B cell (primary cell): Measurements from ENCODE around the gene CHIA. TPM values are rescaled to one million over a fixed set of nuclear protein-coding genes. Genes with fewer than 3 reads are reported as not detected.
"Not testable (repeated sequence)": the region's sequence is repeated elsewhere in the genome, so short reads cannot be mapped to it uniquely, and the experiment has no call there.

ENCODE experiments used
- ATAC-seq: fragments of 200-7000 bp; cut with Tn5 transposase; one replicate; pipeline ENCODE4 v1.10.0; 2021; ENCODE audit warnings: low read depth, mild to moderate bottlenecking, moderate number of reproducible peaks, moderate library complexity
- CTCF ChIA-PET: fragments of 350-600 bp; sonication (Branson Sonifier 250); formaldehyde crosslinking; loops from one replicate; lab custom pipeline; 2021; ENCODE audit warnings: antibody characterized with exemption, inconsistent platforms; lab: Charles Lee
- POLR2A ChIA-PET: fragments of 350-600 bp; sonication (Branson Sonifier 250); formaldehyde crosslinking; loops from one replicate; lab custom pipeline; 2021; ENCODE audit warnings: antibody characterized with exemption; lab: Charles Lee
- DNase-seq: peaks from one replicate; pipeline ENCODE4 v3.0.0; 2013
- H2AFZ ChIP-seq: 2 replicates; pipeline ENCODE4 v1.6.1; 2012; ENCODE audit warnings: mild to moderate bottlenecking, low read depth, low read length; ENCODE audit not compliant: insufficient read depth, poor library complexity, severe bottlenecking
- H3K27ac ChIP-seq, 2 donors: 1 replicate in 1 of 2; 2 replicates in 1 of 2; pipeline ENCODE4 v1.5.1; 2012 to 2013; ENCODE audit warnings: low read length in 2 of 2, mild to moderate bottlenecking in 2 of 2, moderate library complexity in 1 of 2
- H3K27me3 ChIP-seq, 4 experiments: fragments of 200-600 bp in 1 of 4; sonication (generic) in 1 of 4; replicated peaks in 1 of 4; 1 replicate in 2 of 4; 2 replicates in 2 of 4; pipeline versions ENCODE4 v1.6.1 to v1.7.0; 2013 to 2016; ENCODE audit warnings: low read length in 3 of 4, mild to moderate bottlenecking in 2 of 4, mixed read lengths in 1 of 4, moderate library complexity in 1 of 4; ENCODE audit not compliant: insufficient read depth in 4 of 4, control insufficient read depth in 3 of 4; ENCODE audit errors: control extremely low read depth in 1 of 4
- H3K36me3 ChIP-seq, 2 experiments: replicated peaks in 1 of 2; 1 replicate in 1 of 2; 2 replicates in 1 of 2; pipeline versions ENCODE4 v1.6.1 to v1.7.1; 2013; ENCODE audit warnings: low read length in 1 of 2; ENCODE audit not compliant: insufficient read depth in 2 of 2, control insufficient read depth in 1 of 2; ENCODE audit errors: control extremely low read depth in 1 of 2, extremely low read depth in 1 of 2
- H3K4me1 ChIP-seq, 2 donors: fragments of 200-600 bp in 1 of 2; sonication (generic) in 1 of 2; 1 replicate in 1 of 2; 2 replicates in 1 of 2; pipeline versions ENCODE4 v1.5.1 to v1.6.1; 2013 to 2017; ENCODE audit warnings: low read length in 2 of 2; ENCODE audit not compliant: control insufficient read depth in 2 of 2, insufficient read depth in 2 of 2
- H3K4me2 ChIP-seq: replicated peaks from 2 replicates; pipeline ENCODE3; 2012; ENCODE audit warnings: mild to moderate bottlenecking, low read depth, low read length; ENCODE audit not compliant: poor library complexity, severe bottlenecking
- H3K4me3 ChIP-seq, 5 experiments: fragments of 200-600 bp in 1 of 5; sonication (generic) in 1 of 5; 1 replicate in 3 of 5; 2 replicates in 2 of 5; pipeline versions ENCODE4 v1.5.1 to v1.7.0; 2011 to 2016; ENCODE audit warnings: low read length in 4 of 5, mild to moderate bottlenecking in 4 of 5, low read depth in 2 of 5, control low read depth in 1 of 5, moderate library complexity in 1 of 5; ENCODE audit not compliant: insufficient read depth in 1 of 5; ENCODE audit errors: control extremely low read depth in 1 of 5, extremely low read depth in 1 of 5
- H3K79me2 ChIP-seq: fragments of 200-600 bp; sonication (generic); one replicate; pipeline ENCODE4 v1.6.0; 2016; ENCODE audit warnings: low read length; ENCODE audit not compliant: control insufficient read depth, insufficient read depth
- H3K9ac ChIP-seq: fragments of 200-600 bp; sonication (generic); 2 replicates; pipeline ENCODE4 v1.6.1; 2017; ENCODE audit warnings: mild to moderate bottlenecking, low read length, moderate library complexity
- H3K9me3 ChIP-seq, 3 donors: one replicate each; pipeline versions ENCODE4 v1.6.1 to v1.7.1; 2013; ENCODE audit warnings: low read length in 2 of 3; ENCODE audit not compliant: control insufficient read depth in 2 of 3, insufficient read depth in 1 of 3; ENCODE audit errors: control extremely low read depth in 1 of 3
- H4K20me1 ChIP-seq: 2 replicates; pipeline ENCODE4 v1.6.0; 2012; ENCODE audit warnings: mild to moderate bottlenecking, low read length; ENCODE audit not compliant: insufficient read depth, control insufficient read depth, poor library complexity, severe bottlenecking
- H3K27ac Mint-ChIP-seq: one replicate; pipeline ENCODE4 v1.8.0; 2021; ENCODE audit warnings: mixed read lengths
- H3K27me3 Mint-ChIP-seq: one replicate; pipeline ENCODE4 v1.8.0; 2021; ENCODE audit warnings: mixed read lengths
- H3K4me1 Mint-ChIP-seq: one replicate; pipeline ENCODE4 v1.8.0; 2021; ENCODE audit warnings: mixed read lengths
- H3K4me3 Mint-ChIP-seq: one replicate; pipeline ENCODE4 v1.8.0; 2021; ENCODE audit warnings: mixed read lengths
- H3K9me3 Mint-ChIP-seq: one replicate; pipeline ENCODE4 v1.8.0; 2022; ENCODE audit warnings: mixed read lengths; ENCODE audit not compliant: insufficient read depth
- EZH2 ChIP-seq: IDR thresholded peaks from 2 replicates; pipeline ENCODE4 v1.6.1; 2012; ENCODE audit warnings: borderline replicate concordance, low read depth, mild to moderate bottlenecking, moderate library complexity, low read length; ENCODE audit not compliant: insufficient read depth, poor library complexity, severe bottlenecking
- WGBS: methylation state at CpG from one replicate; pipeline ENCODE4 v1.1.5; 2013; ENCODE audit warnings: missing lambda C conversion rate; ENCODE audit not compliant: insufficient coverage; 5-methylcytosine and 5-hydroxymethylcytosine counted together
- intact Hi-C: fragments of 100-400 bp; cut with micrococcal nuclease; formaldehyde crosslinking; loops from one replicate; pipeline ENCODE4 v1.10.0; 2022
- polyA plus RNA-seq: library from polyadenylated mRNA; depleted of rRNA; stranded (reverse); fragments of >200 nt; gene quantifications from 2 replicates; pipeline ENCODE4 v1.2.3, GENCODE V29; 2012
- total RNA-seq, 2 donors: library from RNA; stranded (reverse); fragments of 120-200 nt in 1 of 2; gene quantifications; 1 replicate in 1 of 2; 2 replicates in 1 of 2; pipeline versions ENCODE4 v1.2.3 to v1.2.4, GENCODE V29; 2013 to 2022
- TF ChIP-seq, protein P1 (sequence below): fragments of 200-600 bp; IDR thresholded peaks from one replicate; pipeline ENCODE4 v1.8.0; 2022; ENCODE audit warnings: antibody characterized with exemption, mild to moderate bottlenecking

CHIA gene
- total and polyA plus RNA-seq, 2 donors (not counting 1 experiment from before 2014, with no cell fraction given), result not detected

DNA sequence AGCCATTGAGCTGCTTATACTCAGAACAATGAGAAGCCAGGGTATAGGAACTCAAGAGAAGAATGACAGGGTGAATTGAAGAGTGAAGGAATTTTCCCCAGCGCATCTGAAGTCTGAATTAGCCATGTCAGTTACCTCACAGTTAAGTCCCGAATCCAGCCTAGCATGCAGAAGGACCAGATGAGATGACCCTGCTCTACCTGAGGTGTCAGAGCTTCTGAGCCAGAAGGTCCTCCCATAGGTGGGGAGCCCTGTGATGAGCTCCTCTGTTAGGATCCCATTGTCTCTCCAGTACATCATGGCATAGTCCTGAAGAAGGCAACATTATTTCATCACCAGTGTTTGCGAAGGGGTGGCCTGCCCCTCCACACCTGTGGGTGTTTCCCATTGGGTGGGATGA lies 68.7 kb downstream of the CHIA start:
- no peak overlapping the region for H3K9ac ChIP-seq
- no peaks in the 10 kb centered on the region for H3K9me3 ChIP-seq
- intact Hi-C loops, result no loop called here
- H3K4me1 ChIP-seq, result no peaks in the 10 kb centered on the region
- POLR2A ChIA-PET, result no interaction called here
- H3K4me1 Mint-ChIP-seq, result no peaks in the 10 kb centered on the region
- H3K9me3 Mint-ChIP-seq, result no peaks in the 10 kb centered on the region
- H3K4me3 ChIP-seq, result no peak overlapping the region
- H2AFZ ChIP-seq, result no peak overlapping the region
- peaks cover 5% of the 10 kb centered on the region for H3K27me3 Mint-ChIP-seq
- DNase-seq, result no peak
- H3K4me3 Mint-ChIP-seq, result no peak overlapping the region
- no peaks in the 10 kb centered on the region for H3K36me3 ChIP-seq
- H3K27ac Mint-ChIP-seq, result no peak overlapping the region
- WGBS, result 93% methylated on average over 2 of the region's 3 CpGs
- no peak overlapping the region for H3K27ac ChIP-seq
- TF ChIP-seq, protein P1, sequence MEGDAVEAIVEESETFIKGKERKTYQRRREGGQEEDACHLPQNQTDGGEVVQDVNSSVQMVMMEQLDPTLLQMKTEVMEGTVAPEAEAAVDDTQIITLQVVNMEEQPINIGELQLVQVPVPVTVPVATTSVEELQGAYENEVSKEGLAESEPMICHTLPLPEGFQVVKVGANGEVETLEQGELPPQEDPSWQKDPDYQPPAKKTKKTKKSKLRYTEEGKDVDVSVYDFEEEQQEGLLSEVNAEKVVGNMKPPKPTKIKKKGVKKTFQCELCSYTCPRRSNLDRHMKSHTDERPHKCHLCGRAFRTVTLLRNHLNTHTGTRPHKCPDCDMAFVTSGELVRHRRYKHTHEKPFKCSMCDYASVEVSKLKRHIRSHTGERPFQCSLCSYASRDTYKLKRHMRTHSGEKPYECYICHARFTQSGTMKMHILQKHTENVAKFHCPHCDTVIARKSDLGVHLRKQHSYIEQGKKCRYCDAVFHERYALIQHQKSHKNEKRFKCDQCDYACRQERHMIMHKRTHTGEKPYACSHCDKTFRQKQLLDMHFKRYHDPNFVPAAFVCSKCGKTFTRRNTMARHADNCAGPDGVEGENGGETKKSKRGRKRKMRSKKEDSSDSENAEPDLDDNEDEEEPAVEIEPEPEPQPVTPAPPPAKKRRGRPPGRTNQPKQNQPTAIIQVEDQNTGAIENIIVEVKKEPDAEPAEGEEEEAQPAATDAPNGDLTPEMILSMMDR, result no peak
- TF ChIP-seq EZH2, result no peak
- peaks cover 0 to 3% (median 0%) of the 10 kb centered on the region in 4 experiments for H3K27me3 ChIP-seq
- H3K79me2 ChIP-seq, result no peaks in the 10 kb centered on the region
- H4K20me1 ChIP-seq, result no peaks in the 10 kb centered on the region
- CTCF ChIA-PET, result no interaction called here
- H3K4me2 ChIP-seq, result no peak overlapping the region
- no peak for ATAC-seq

DNA sequence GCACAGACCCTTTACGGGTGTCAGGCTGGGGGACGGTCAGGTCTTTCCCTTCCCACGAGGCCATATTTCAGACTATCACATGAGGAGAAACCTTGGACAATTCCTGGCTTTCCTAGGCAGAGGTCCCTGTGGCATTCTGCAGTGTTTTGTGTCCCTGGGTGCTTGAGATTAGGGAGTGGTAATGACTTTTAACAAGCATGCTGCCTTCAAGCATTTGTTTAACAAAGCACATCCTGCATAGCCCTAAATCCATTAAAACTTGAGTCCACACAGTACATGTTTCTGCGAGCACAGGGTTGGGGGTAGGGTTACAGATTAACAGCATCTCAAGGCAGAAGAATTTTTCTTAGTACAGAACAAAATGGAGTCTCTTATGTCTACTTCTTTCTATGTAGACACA lies 69.6 kb downstream of the CHIA start:
- ATAC-seq, intact Hi-C loops, H2AFZ ChIP-seq, POLR2A ChIA-PET, H4K20me1 ChIP-seq, H3K9ac ChIP-seq, H3K4me1 ChIP-seq, H3K4me3 Mint-ChIP-seq, H3K9me3 ChIP-seq, H3K36me3 ChIP-seq, H3K27ac ChIP-seq, H3K4me3 ChIP-seq, DNase-seq, H3K4me2 ChIP-seq, H3K27me3 ChIP-seq, H3K79me2 ChIP-seq, H3K9me3 Mint-ChIP-seq, H3K4me1 Mint-ChIP-seq, CTCF ChIA-PET, H3K27ac Mint-ChIP-seq: not testable (repeated sequence)
- H3K27me3 Mint-ChIP-seq, result peaks cover 10% of the 10 kb centered on the region
- WGBS, result no CpG with 5 or more reads among the region's 4 CpGs
